ENCODE results near the gene PLEKHH1.

GRCh38 chr14:67512463-67513310, 20.4 kb upstream of the PLEKHH1 start:
- no peak for TF ChIP-seq CTCF (IDR thresholded peaks at IDR 0.05)
- TF ChIP-seq POLR2A (IDR thresholded peaks at IDR 0.05), result no peak
